Ammon's horn (tissue), 1 donor: ENCODE results near the gene NFATC4.

Experiments
- DNase-seq: peaks from one replicate; pipeline ENCODE4 v3.0.0-alpha.2; 2016; ENCODE audit warnings: low spot score

Gene NFATC4

GRCh38 chr14:24409956-24410355, 42.0 kb downstream of the NFATC4 start:
- no peak for DNase-seq

GRCh38 chr14:24411443-24412389, 43.7 kb downstream of the NFATC4 start:
- peak; percentile 30 for DNase-seq

GRCh38 chr14:24414077-24414476, 46.1 kb downstream of the NFATC4 start:
- no peak for DNase-seq

- DNase-seq: no peak
These were observed 46.9 kb downstream of the NFATC4 start for GRCh38 chr14:24414732-24415420.

GRCh38 chr14:24415421-24416253, 47.7 kb downstream of the NFATC4 start:
- no peak for DNase-seq

- no peak for DNase-seq
These were observed 48.4 kb downstream of the NFATC4 start for GRCh38 chr14:24416254-24416931.

GRCh38 chr14:24416932-24417619, 49.1 kb downstream of the NFATC4 start:
- no peak for DNase-seq

- no peak for DNase-seq
These were observed 50.0 kb downstream of the NFATC4 start for GRCh38 chr14:24417832-24418491.

- no peak for DNase-seq
These were observed 50.5 kb downstream of the NFATC4 start for GRCh38 chr14:24418492-24418873.

GRCh38 chr14:24422261-24422660, 54.3 kb downstream of the NFATC4 start:
- no peak for DNase-seq

- DNase-seq: no peak
These were observed 55.0 kb downstream of the NFATC4 start for GRCh38 chr14:24422694-24423601.

- DNase-seq: no peak
These were observed 57.7 kb downstream of the NFATC4 start for GRCh38 chr14:24425704-24426103.

GRCh38 chr14:24426150-24426911, 58.3 kb downstream of the NFATC4 start:
- no peak for DNase-seq

GRCh38 chr14:24426912-24427536, 59.0 kb downstream of the NFATC4 start:
- DNase-seq: no peak

GRCh38 chr14:24427537-24428508, 59.8 kb downstream of the NFATC4 start:
- no peak for DNase-seq

GRCh38 chr14:24428628-24429394, 60.8 kb downstream of the NFATC4 start:
- no peak for DNase-seq
